Measurements from ENCODE around the gene EYA3. TPM values are rescaled to one million over a fixed set of nuclear protein-coding genes. Genes with fewer than 3 reads are reported as not detected.

EYA3 gene
- total and polyA plus RNA-seq, 10 of the 15 experiments (the other 5 are each of a cell fraction or from before 2014, with no cell fraction given): 13.0 to 46.6 (median 23.4) TPM

DNA sequence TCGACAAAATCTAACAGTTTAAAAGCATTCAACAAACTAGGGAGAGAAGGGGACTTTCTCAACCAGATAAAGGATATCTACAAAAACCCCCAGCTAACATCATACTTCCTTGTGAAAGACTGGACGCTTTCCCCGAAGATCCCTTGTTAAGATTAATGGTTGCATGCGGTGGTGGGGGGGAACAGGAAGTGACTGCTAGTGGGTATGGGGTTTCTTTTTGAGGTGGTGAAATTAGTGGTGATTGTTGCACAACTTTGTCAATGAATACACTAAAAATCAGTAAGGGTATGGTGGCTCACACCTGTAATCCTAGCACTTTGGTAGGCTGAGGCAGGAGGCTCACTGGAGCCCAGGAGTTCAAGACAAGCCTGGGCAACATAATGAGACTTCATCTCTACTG lies 26.9 kb upstream of the EYA3 start (continued):
- TF ChIP-seq FOXK2 (IDR thresholded peaks at IDR 0.05) (no peak), TAF1 (IDR thresholded peaks at IDR 0.05; ENCODE audit: borderline replicate concordance, low read depth, low read length) (no peak), POLR2A (IDR thresholded peaks at IDR 0.05; ENCODE audit: low read depth, low read length) (no peak), SUPT20H (IDR thresholded peaks at IDR 0.05; ENCODE audit: borderline replicate concordance, control insufficient read depth, low read depth, low read length) (no peak), CBFB (IDR thresholded peaks at IDR 0.05; ENCODE audit: low read depth) (no peak), PBX3 (IDR thresholded peaks at IDR 0.05; ENCODE audit: insufficient replicate concordance, low read depth, low read length) (peak; percentile 76), ZNF217 (IDR thresholded peaks at IDR 0.05) (no peak), STAT3 (IDR thresholded peaks at IDR 0.05; ENCODE audit: low read depth, low read length) (no peak), PAX8 (IDR thresholded peaks at IDR 0.05) (no peak), WRNIP1 (IDR thresholded peaks at IDR 0.05; ENCODE audit: borderline replicate concordance, low read depth, low read length) (no peak), YBX1 (IDR thresholded peaks at IDR 0.05) (no peak), NR2C2 (IDR thresholded peaks at IDR 0.05; ENCODE audit: borderline replicate concordance, control insufficient read depth, insufficient read length, low read depth) (no peak), ASH2L (IDR thresholded peaks at IDR 0.05; ENCODE audit: borderline replicate concordance, low read depth) (no peak), RCOR1 (conservative IDR thresholded peaks at IDR 0.05; ENCODE audit: low read depth, low read length) (no peak), BACH1 (IDR thresholded peaks at IDR 0.05; ENCODE audit: borderline replicate concordance) (no peak), NFIC (IDR thresholded peaks at IDR 0.05; ENCODE audit: low read depth, low read length) (peak; percentile 77), CHD1 (IDR thresholded peaks at IDR 0.05; ENCODE audit: low read depth, low read length) (no peak), RAD51 (IDR thresholded peaks at IDR 0.05) (no peak), ATF7 (IDR thresholded peaks at IDR 0.05; ENCODE audit: low read depth) (peak; percentile 64), EED (IDR thresholded peaks at IDR 0.05; ENCODE audit: low read depth) (peak; percentile 81), SREBF2 (IDR thresholded peaks at IDR 0.05; ENCODE audit: low read length) (no peak), TCF3 (IDR thresholded peaks at IDR 0.05; ENCODE audit: borderline replicate concordance, insufficient read depth, low read depth, low read length) (no peak), EZH2 (IDR thresholded peaks at IDR 0.05; ENCODE audit: borderline replicate concordance, control insufficient read depth, low read depth, low read length) (no peak), RUNX3 (IDR thresholded peaks at IDR 0.05; ENCODE audit: low read length) (peak; percentile 92), FOXM1 (IDR thresholded peaks at IDR 0.05; ENCODE audit: low read depth, low read length) (peak; percentile 40; the same call in 1 of the 2 replicates)
- TF ChIP-seq, protein P1, sequence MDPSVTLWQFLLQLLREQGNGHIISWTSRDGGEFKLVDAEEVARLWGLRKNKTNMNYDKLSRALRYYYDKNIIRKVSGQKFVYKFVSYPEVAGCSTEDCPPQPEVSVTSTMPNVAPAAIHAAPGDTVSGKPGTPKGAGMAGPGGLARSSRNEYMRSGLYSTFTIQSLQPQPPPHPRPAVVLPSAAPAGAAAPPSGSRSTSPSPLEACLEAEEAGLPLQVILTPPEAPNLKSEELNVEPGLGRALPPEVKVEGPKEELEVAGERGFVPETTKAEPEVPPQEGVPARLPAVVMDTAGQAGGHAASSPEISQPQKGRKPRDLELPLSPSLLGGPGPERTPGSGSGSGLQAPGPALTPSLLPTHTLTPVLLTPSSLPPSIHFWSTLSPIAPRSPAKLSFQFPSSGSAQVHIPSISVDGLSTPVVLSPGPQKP (IDR thresholded peaks at IDR 0.05; ENCODE audit: low read depth, low read length): no peak
- TF ChIP-seq, protein P2, sequence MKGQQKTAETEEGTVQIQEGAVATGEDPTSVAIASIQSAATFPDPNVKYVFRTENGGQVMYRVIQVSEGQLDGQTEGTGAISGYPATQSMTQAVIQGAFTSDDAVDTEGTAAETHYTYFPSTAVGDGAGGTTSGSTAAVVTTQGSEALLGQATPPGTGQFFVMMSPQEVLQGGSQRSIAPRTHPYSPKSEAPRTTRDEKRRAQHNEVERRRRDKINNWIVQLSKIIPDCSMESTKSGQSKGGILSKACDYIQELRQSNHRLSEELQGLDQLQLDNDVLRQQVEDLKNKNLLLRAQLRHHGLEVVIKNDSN (IDR thresholded peaks at IDR 0.05; ENCODE audit: borderline replicate concordance, extremely low read length, insufficient read depth, low read depth, low read length): no peak
- TF ChIP-seq, protein P3, sequence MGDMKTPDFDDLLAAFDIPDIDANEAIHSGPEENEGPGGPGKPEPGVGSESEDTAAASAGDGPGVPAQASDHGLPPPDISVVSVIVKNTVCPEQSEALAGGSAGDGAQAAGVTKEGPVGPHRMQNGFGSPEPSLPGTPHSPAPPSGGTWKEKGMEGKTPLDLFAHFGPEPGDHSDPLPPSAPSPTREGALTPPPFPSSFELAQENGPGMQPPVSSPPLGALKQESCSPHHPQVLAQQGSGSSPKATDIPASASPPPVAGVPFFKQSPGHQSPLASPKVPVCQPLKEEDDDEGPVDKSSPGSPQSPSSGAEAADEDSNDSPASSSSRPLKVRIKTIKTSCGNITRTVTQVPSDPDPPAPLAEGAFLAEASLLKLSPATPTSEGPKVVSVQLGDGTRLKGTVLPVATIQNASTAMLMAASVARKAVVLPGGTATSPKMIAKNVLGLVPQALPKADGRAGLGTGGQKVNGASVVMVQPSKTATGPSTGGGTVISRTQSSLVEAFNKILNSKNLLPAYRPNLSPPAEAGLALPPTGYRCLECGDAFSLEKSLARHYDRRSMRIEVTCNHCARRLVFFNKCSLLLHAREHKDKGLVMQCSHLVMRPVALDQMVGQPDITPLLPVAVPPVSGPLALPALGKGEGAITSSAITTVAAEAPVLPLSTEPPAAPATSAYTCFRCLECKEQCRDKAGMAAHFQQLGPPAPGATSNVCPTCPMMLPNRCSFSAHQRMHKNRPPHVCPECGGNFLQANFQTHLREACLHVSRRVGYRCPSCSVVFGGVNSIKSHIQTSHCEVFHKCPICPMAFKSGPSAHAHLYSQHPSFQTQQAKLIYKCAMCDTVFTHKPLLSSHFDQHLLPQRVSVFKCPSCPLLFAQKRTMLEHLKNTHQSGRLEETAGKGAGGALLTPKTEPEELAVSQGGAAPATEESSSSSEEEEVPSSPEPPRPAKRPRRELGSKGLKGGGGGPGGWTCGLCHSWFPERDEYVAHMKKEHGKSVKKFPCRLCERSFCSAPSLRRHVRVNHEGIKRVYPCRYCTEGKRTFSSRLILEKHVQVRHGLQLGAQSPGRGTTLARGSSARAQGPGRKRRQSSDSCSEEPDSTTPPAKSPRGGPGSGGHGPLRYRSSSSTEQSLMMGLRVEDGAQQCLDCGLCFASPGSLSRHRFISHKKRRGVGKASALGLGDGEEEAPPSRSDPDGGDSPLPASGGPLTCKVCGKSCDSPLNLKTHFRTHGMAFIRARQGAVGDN (IDR thresholded peaks at IDR 0.05): no peak
